CD4-positive, alpha-beta T cell treated with Interleukin-6 for 4 hours (primary cell): ENCODE data around the gene HOXB13.

Experiments
- DNase-seq: peaks from one replicate; pipeline ENCODE4 v3.0.0-alpha.2; 2020; ENCODE audit warnings: mixed read lengths

HOXB13 gene

GRCh38 chr17:48747445-48748363, 19.2 kb upstream of the HOXB13 start:
- no peak for DNase-seq

- DNase-seq, result no peak
These were observed 18.4 kb upstream of the HOXB13 start for GRCh38 chr17:48746916-48747444.

- no peak for DNase-seq
These were observed 17.1 kb upstream of the HOXB13 start for GRCh38 chr17:48745381-48746275.

- no peak for DNase-seq
These were observed 12.0 kb upstream of the HOXB13 start for GRCh38 chr17:48740537-48740936.

- no peak for DNase-seq
These were observed 10.4 kb upstream of the HOXB13 start for GRCh38 chr17:48738803-48739526.

- DNase-seq, result no peak
These were observed 9.9 kb upstream of the HOXB13 start for GRCh38 chr17:48738424-48738802.

- no peak for DNase-seq
These were observed 8.9 kb upstream of the HOXB13 start for GRCh38 chr17:48737330-48738043.

- DNase-seq, result no peak
These were observed 6.5 kb upstream of the HOXB13 start for GRCh38 chr17:48735062-48735351.

- no peak for DNase-seq
These were observed 5.9 kb upstream of the HOXB13 start for GRCh38 chr17:48734333-48735061.

GRCh38 chr17:48733632-48734328, 5.2 kb upstream of the HOXB13 start:
- DNase-seq, result no peak

GRCh38 chr17:48732688-48733629, 4.4 kb upstream of the HOXB13 start:
- DNase-seq, result no peak

GRCh38 chr17:48731355-48731754, 2.8 kb upstream of the HOXB13 start:
- DNase-seq, result no peak

- no peak for DNase-seq
These were observed 1.6 kb upstream of the HOXB13 start for GRCh38 chr17:48730240-48730550.

- no peak for DNase-seq
These were observed 1.0 kb upstream of the HOXB13 start for GRCh38 chr17:48729335-48730239.

GRCh38 chr17:48727415-48728175, 955 bp downstream of the HOXB13 start:
- no peak for DNase-seq

GRCh38 chr17:48726916-48727286, 1.6 kb downstream of the HOXB13 start:
- no peak for DNase-seq

- no peak for DNase-seq
These were observed 2.2 kb downstream of the HOXB13 start for GRCh38 chr17:48726114-48726915.
